Gastrocnemius medialis (tissue), 4 donors: Measurements from ENCODE around the gene FYB1.

Experiments used
- CTCF ChIP-seq, 5 experiments: fragments of 450-650 bp in 3 of 5; fragments of 200-600 bp in 2 of 5; sonication (generic) in 2 of 5; IDR thresholded peaks in 4 of 5; conservative IDR thresholded peaks in 1 of 5; 1 replicate in 4 of 5; 2 replicates in 1 of 5; pipeline ENCODE4 v1.5.1; 2016 to 2019; ENCODE audit warnings: antibody characterized with exemption in 5 of 5, mild to moderate bottlenecking in 3 of 5, moderate library complexity in 3 of 5
- POLR2A ChIP-seq, 2 donors: fragments of 450-650 bp; IDR thresholded peaks; one replicate each; pipeline ENCODE4 v1.6.1; 2017; ENCODE audit warnings: antibody characterized with exemption in 2 of 2, mild to moderate bottlenecking in 2 of 2, moderate library complexity in 2 of 2

- TF ChIP-seq CTCF (IDR thresholded peaks at IDR 0.05 in 4 of 5, conservative IDR thresholded peaks at IDR 0.05 in 1 of 5) (no peak), POLR2A (IDR thresholded peaks at IDR 0.05) (no peak)
Observed at GRCh38 chr5:39114155-39114554, 105.2 kb downstream of the FYB1 start.
